Measurements from ENCODE around the gene HTT.

GRCh38 chr4:3192188-3192587 is 117.7 kb downstream of the HTT start:
- TF ChIP-seq MXI1 (conservative IDR thresholded peaks at IDR 0.05; ENCODE audit: poor library complexity, severe bottlenecking) (no peak), CTCF (IDR thresholded peaks at IDR 0.05; ENCODE audit: poor library complexity, severe bottlenecking) (no peak), EZH2 (IDR thresholded peaks at IDR 0.05; ENCODE audit: borderline replicate concordance, insufficient read depth, low read length, poor library complexity, severe bottlenecking) (no peak), SMC3 (conservative IDR thresholded peaks at IDR 0.05; ENCODE audit: poor library complexity) (no peak), TAF1 (IDR thresholded peaks at IDR 0.05; ENCODE audit: low read depth) (no peak), POLR2AphosphoS5 (IDR thresholded peaks at IDR 0.05) (no peak), EP300 (conservative IDR thresholded peaks at IDR 0.05; ENCODE audit: poor library complexity, severe bottlenecking) (no peak), REST (IDR thresholded peaks at IDR 0.05; ENCODE audit: borderline replicate concordance) (no peak), RAD21 (conservative IDR thresholded peaks at IDR 0.05) (no peak)
